NCI-H82 treated with DMSO at 0.1 percent for 48 hours (cell line): ENCODE data around the gene LMBR1.

Source experiments
- DNase-seq: peaks from one replicate; lab custom pipeline; 2025; ENCODE audit not compliant: unreplicated experiment; lab: John Stamatoyannopoulos, UW

LMBR1 gene

GRCh38 chr7:156629873-156630272 lies 263.1 kb downstream of the LMBR1 start:
- DNase-seq = no peak

DNA sequence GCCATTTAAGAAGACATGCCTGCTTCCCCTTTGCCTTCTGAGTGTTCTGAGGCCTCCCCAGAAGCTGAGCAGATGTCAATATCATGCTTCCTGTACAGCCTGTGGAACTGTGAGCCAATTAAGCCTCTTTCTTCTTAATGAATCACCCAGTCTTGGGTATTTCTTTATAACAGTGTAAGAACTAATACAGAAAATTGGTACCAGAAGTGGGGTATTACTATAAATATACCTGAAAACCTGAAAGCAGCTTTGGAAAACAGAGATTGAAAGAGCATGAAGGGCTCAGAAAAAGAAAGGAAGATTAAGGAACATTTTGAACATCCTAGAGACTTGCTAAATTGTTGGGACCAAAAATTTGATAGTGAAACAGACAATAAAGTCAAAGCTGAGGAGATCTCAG lies 264.4 kb downstream of the LMBR1 start:
- no peak for DNase-seq
